GM19438 (cell line): Measurements from ENCODE around the gene ITPKA.
A peak's percentile ranks its signal among the peaks of the same experiment; 100 is the strongest.

Source experiments
- ATAC-seq: cut with Tn5 transposase; IDR thresholded peaks from one replicate; pipeline ENCODE4 v1.9.1; 2021; ENCODE audit warnings: low read depth; ENCODE audit not compliant: unreplicated experiment

ITPKA gene

DNA sequence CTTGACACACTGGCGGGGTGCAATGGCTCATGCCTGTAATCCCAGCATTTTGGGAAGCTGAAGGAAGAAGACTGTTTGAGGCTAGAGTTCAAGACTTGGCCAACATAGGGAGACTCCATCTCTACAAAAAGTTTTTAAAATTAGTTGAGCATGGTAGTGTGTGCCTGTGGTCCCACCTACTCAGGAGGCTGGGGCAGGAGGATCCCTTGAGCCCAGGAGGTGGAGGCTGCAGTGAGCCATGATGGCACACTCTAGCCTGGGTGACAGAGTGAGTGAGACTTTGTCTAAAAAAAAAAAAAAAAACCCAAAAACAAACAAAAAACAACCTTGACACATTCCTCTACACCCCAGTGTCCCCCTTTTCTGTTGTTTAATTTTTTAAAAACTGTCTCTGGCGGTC lies 4.0 kb upstream of the ITPKA start:
- ATAC-seq, result no peak

- ATAC-seq, result no peak
Observed at GRCh38 chr15:41490355-41490754, 3.3 kb upstream of the ITPKA start.

- ATAC-seq, result no peak
Observed at GRCh38 chr15:41491889-41492288, 1.8 kb upstream of the ITPKA start.

- ATAC-seq, result no peak
Observed at GRCh38 chr15:41492597-41493204, 973 bp upstream of the ITPKA start.

DNA sequence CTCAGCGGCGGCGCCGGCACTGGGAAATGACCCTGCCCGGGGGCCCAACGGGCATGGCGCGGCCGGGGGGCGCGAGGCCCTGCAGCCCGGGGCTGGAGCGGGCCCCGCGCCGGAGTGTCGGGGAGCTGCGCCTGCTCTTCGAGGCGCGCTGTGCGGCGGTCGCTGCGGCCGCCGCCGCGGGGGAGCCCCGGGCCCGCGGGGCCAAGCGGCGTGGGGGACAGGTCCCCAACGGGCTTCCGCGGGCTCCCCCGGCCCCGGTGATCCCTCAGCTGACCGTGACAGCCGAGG lies 172 bp downstream of the ITPKA start:
- ATAC-seq, result no peak

DNA sequence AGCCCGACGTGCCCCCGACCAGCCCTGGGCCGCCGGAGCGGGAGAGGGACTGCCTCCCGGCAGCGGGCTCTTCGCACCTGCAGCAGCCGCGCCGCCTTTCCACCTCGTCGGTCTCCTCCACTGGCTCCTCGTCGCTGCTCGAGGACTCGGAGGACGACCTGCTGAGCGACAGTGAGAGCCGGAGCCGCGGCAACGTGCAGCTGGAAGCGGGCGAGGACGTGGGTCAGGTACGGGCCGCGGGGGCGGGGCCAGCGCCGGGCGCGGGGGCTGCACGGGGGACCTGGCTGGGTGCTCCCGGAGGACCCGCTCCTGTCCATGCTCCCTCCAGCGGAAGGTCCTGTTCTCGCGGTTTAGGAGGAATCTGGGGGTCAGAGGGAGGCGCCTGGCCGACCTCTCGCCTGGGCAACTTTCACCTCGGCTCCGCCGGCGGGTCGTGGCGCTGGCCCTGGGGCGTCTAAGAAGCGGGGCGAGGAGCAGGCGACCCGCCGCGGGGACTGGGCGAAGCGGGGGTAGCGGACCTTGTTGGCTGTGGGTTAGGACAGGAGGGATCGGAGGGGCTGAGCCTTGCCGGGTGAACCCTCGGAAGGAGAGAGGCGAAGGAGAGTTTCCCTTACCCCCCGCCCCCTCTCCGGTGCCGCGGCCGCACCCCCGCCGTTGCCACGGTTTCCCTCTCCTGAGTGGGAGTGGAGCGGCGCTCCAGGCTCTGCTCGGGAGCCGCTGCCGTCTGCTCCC lies 682 bp downstream of the ITPKA start:
- ATAC-seq, result peak; percentile 9

- no peak for ATAC-seq
Observed at GRCh38 chr15:41494922-41495735, 1.5 kb downstream of the ITPKA start.

DNA sequence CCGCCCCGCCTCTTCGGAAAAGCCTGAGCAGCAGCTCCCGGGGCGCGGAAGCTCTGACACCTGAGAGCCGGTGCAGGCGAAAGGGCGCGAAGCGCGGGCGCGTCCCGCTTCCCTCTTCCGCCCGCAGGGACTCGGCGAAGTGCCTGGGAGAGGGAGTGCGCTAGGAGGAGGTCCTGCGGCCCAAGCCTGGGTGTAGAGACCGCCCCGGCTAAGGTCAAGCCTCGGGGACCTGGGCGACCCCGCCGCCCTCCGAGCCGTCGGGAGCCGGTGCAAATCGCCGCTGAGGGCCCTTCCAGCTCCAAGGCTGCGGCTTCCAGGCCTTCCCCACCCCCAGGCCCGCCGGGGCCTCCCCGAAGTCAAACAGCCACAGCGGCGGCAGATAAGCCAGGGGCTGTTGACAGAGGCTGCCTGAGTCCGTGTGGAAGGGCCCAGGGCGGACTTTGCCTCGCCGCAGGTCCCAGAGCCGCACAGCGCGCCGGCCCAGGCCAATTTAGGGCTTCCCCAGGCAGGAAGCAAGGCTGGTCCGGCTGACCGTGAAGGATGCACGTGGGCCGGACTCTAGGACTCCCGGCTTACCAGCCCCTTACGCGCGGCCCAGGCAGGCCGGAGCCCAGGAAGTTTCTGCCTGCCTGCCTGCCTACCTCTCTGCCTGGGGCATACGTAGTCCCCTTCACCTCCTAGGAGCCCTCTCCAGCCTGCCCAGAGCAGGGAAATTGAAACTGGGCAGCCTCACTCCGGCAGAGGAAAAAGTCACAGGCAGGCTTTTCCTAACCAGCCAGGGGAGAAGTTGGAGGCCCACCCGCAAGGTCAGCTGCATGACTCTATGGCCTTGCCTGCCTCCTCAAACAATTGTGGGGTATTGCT lies 2.3 kb downstream of the ITPKA start:
- no peak for ATAC-seq

GRCh38 chr15:41498657-41499056 lies 5.0 kb downstream of the ITPKA start:
- no peak for ATAC-seq

- no peak for ATAC-seq
Observed at GRCh38 chr15:41499109-41499851, 5.6 kb downstream of the ITPKA start.

DNA sequence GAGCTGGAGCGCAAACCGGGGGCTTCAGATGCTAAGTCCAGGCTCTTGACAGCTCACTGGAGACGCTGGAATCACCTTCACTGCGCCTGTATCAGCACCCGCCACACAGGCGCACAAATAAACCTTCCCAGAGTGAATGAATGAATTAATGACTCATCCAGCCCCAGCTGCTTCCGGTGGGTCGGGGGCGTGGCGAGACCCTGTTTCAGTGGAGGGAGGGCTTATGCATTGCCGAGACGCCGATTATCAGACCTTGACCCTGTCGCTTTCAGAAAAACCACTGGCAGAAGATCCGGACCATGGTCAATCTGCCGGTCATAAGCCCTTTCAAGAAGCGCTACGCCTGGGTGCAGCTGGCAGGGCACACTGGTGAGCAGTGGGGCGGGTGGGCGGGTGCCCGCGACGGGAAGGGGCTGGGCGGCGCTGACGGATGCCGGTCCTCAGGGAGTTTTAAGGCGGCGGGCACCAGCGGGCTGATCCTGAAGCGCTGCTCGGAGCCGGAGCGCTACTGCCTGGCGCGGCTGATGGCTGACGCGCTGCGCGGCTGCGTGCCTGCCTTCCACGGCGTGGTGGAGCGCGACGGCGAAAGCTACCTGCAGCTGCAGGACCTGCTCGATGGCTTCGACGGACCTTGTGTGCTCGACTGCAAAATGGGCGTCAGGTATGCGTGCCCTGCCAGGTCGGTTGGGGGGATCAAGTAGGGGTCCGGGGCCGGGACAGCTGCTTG lies 7.7 kb downstream of the ITPKA start:
- no peak for ATAC-seq

DNA sequence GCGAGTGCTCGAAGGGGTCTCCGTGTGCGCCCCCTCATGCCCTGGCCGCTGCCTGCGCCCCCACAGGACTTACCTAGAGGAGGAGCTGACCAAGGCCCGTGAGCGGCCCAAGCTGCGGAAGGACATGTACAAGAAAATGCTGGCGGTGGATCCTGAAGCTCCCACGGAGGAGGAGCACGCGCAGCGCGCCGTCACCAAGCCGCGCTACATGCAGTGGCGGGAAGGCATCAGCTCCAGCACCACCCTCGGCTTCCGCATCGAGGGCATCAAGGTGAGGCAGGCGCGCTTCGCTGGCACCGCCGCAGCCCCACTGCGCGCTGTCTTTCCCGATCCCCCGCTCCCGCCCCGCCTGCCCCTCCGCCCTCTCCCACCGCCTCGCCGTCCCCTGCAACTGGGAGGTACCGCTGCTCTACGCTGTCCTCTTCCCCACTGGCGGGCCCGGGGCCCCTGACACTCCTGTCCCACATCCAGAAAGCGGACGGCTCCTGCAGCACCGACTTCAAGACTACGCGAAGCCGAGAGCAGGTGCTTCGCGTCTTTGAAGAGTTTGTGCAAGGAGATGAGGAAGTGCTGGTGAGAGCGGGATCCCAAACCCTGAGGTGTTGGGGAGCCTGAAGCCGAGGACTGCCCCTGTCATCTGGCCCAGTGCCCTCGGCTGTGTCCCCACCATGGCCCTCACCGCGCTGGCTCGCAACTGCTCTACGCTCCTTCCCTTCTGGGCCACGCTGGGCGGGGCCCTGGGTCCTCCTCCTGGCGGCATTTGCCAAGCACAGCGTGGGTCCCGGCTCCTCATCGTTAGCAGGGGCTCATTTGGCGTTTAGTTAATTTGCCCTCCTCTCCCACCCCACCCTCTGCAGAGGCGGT lies 8.5 kb downstream of the ITPKA start:
- no peak for ATAC-seq

DNA sequence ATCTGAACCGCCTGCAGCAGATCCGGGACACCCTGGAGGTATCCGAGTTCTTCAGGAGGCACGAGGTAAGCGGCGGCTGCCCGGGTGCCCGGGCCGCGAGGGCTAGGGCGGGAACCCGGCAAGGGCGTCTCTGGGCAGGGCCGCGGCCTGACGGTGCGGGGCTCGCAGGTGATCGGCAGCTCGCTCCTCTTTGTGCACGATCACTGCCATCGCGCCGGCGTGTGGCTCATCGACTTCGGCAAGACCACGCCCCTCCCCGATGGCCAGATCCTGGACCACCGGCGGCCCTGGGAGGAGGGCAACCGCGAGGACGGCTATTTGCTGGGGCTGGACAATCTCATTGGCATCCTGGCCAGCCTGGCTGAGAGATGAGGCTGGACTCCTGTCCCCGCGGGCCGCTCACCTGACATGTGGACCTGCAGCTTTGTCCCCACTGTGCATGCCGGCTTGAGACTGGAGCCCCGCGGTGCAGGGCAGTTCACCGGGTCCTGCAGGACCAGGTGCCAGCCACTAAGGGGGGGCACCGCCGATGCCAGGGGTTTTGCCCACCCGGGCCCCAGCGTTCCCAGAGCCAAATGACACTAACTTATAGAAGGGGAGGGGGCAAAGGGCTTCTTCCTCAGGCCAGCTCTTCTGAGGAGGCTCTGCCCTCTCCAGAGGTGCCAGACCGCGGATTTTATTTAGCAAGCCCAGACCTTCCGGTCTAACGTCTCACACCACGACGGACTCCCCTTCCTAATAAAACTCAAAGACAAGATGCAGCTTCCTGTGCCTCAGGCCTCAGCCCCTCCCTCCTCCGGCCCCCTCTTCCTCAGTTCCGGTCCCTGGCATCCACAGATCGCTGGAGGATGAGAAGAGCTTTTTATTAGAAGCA lies 9.4 kb downstream of the ITPKA start:
- ATAC-seq, result no peak

- ATAC-seq, result no peak
Observed at GRCh38 chr15:41503669-41504010, 10.0 kb downstream of the ITPKA start.

DNA sequence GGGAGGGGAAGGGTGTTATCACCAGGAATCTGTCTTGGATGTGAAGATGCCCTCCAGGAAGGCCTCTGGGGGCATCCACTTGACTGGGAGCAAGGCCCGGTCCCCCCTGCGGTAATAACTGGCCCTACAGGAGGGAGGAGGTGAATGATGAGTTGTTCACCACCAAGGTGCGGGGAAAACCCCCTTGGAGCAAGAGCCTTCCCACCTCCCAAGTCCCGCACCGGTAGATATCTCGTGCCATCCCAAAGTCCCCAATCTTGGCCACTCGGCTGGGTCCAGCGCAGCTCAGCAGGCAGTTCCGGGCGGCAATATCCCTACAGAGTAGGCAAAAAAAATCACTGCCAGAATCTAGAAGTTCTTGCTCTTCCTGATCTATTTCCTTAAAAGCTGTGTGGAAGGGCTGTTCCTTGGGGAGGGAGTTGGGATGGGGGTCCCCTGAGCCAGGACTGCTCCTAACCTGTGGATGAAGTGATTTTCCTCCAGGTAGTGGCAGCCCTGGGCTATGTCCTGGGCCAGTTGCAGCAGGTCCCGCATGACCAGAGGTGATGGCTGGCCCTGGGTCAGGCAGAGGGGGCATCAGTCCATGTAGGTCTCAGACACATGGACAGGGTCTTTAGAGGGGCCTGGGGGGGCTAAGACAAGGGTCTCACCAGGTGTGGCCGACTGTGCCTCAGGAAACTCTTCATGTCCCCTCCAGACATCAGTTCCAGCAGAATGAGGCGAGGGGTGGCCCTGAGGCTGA lies 11.2 kb downstream of the ITPKA start:
- no peak for ATAC-seq

DNA sequence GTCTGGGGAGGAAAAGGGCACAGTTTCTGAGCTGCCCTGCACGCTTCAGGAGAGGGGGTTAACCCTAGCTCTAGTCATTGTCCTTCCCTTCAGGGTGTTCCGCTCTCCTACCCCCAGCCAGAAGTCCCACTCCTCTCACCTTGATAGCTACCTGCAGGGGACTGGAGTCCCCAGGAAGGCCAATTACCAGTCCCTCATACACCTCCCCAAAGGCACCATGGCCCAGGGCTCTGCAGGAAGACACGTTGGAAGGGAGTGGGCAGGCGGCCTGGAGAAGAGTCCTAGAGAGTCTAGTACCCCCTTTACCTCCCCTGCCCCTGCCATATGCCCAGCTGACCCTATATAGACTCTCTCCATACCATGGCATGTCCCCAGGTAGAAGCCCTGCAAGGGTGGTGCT lies 12.1 kb downstream of the ITPKA start:
- no peak for ATAC-seq

GRCh38 chr15:41506796-41507341 lies 13.2 kb downstream of the ITPKA start:
- no peak for ATAC-seq
